HL-60 (cell line): ENCODE measurements around the gene DOK6.

Experiments
- CTCF ChIP-seq: IDR thresholded peaks from one replicate; pipeline ENCODE4 v1.5.1; 2011; ENCODE audit warnings: low read length, control low read depth, inconsistent platforms; ENCODE audit not compliant: insufficient read depth
- GABPA ChIP-seq: IDR thresholded peaks from 2 replicates; pipeline ENCODE4 v1.6.1; 2012; ENCODE audit warnings: low read depth
- POLR2AphosphoS5 ChIP-seq: IDR thresholded peaks from 2 replicates; pipeline ENCODE4 v1.6.1; 2012; ENCODE audit warnings: low read depth
- REST ChIP-seq: IDR thresholded peaks from 2 replicates; pipeline ENCODE4 v1.6.1; 2012; ENCODE audit warnings: low read depth; ENCODE audit not compliant: insufficient replicate concordance

GRCh38 chr18:69559604-69560003, 158.9 kb downstream of the DOK6 start:
- TF ChIP-seq CTCF (no peak), POLR2AphosphoS5 (no peak), REST (no peak), GABPA (no peak)
